HEK293T (cell line): Measurements from ENCODE around the gene LARGE1.

ENCODE experiments used
- CTCF ChIA-PET: fragments of 350-600 bp; formaldehyde crosslinking; extraction: SDS; loops from one replicate; lab custom pipeline; 2021; ENCODE audit warnings: antibody characterized with exemption, inconsistent platforms; lab: Yijun Ruan, JAX
- POLR2A ChIA-PET: fragments of 350-600 bp; formaldehyde crosslinking; extraction: SDS; loops from one replicate; lab custom pipeline; 2020; ENCODE audit warnings: antibody characterized with exemption, inconsistent platforms; lab: Yijun Ruan, JAX
- DNase-seq: peaks from one replicate; pipeline ENCODE4 v3.0.0; 2012; ENCODE audit warnings: mixed read lengths; ENCODE audit errors: extremely low spot score
- ARNT ChIP-seq: fragments of 450-650 bp; IDR thresholded peaks from 2 replicates; pipeline ENCODE4 v1.6.1; 2017; ENCODE audit warnings: mild to moderate bottlenecking
- BHLHE40 ChIP-seq: fragments of 450-650 bp; IDR thresholded peaks from 2 replicates; pipeline ENCODE4 v1.6.1; 2016; ENCODE audit warnings: mild to moderate bottlenecking, moderate library complexity, borderline replicate concordance
- CTBP1 ChIP-seq: fragments of 450-650 bp; IDR thresholded peaks from 2 replicates; pipeline ENCODE4 v1.6.1; 2016; ENCODE audit warnings: borderline replicate concordance
- ELF4 ChIP-seq: fragments of 450-650 bp; IDR thresholded peaks from 2 replicates; pipeline ENCODE4 v1.6.1; 2017; ENCODE audit warnings: antibody characterized with exemption
- FOXA1 ChIP-seq: fragments of 450-650 bp; IDR thresholded peaks from 2 replicates; pipeline ENCODE4 v1.6.1; 2016; ENCODE audit warnings: mild to moderate bottlenecking
- FOXK2 ChIP-seq: fragments of 450-650 bp; IDR thresholded peaks from 2 replicates; pipeline ENCODE4 v1.6.1; 2016; ENCODE audit warnings: mild to moderate bottlenecking
- FOXM1 ChIP-seq: fragments of 450-650 bp; IDR thresholded peaks from 2 replicates; pipeline ENCODE4 v1.6.1; 2017; ENCODE audit warnings: mild to moderate bottlenecking, borderline replicate concordance
- HDGF ChIP-seq: fragments of 450-650 bp; IDR thresholded peaks from 2 replicates; pipeline ENCODE4 v1.6.1; 2017; ENCODE audit warnings: antibody characterized with exemption, borderline replicate concordance
- L3MBTL2 ChIP-seq: fragments of 450-650 bp; conservative IDR thresholded peaks from 2 replicates; pipeline ENCODE4 v1.6.1; 2016; ENCODE audit warnings: mild to moderate bottlenecking
- LEF1 ChIP-seq: fragments of 450-650 bp; IDR thresholded peaks from 2 replicates; pipeline ENCODE4 v1.6.1; 2017; ENCODE audit warnings: mild to moderate bottlenecking, borderline replicate concordance
- NFRKB ChIP-seq: fragments of 450-650 bp; IDR thresholded peaks from 2 replicates; pipeline ENCODE4 v1.6.1; 2016; ENCODE audit warnings: mild to moderate bottlenecking, moderate library complexity
- SP1 ChIP-seq: fragments of 450-650 bp; IDR thresholded peaks from 2 replicates; pipeline ENCODE4 v1.6.1; 2017
- SUZ12 ChIP-seq: fragments of 450-650 bp; IDR thresholded peaks from 2 replicates; pipeline ENCODE4 v1.6.1; 2016; ENCODE audit warnings: mild to moderate bottlenecking
- TARDBP ChIP-seq: fragments of 450-650 bp; IDR thresholded peaks from 2 replicates; pipeline ENCODE4 v1.6.1; 2016
- ZNF384 ChIP-seq: fragments of 450-650 bp; IDR thresholded peaks from 2 replicates; pipeline ENCODE4 v1.6.1; 2016
- TF ChIP-seq, protein P1 (sequence below): fragments of 450-650 bp; IDR thresholded peaks from 2 replicates; pipeline ENCODE4 v1.6.1; 2016

LARGE1 gene

DNA sequence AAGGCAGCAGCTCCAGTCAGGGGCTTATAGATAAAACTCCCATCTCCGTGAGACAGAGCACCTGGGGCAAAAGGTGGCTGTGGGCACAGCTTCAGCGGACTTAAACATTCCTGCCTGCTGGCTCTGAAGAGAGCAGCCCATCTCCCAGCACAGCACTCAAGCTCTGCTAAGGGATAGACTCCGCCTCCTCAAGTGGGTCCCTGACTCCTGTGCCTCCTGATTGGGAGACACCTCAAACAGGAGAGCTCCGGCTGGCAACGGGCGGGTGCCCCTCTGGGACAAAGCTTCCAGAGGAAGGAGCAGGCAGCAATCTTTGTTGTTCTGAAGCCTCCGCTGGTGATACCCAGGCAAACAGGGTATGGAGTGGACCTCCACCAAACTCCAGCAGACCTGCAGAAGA is 279.4 kb downstream of the LARGE1 start:
- TF ChIP-seq LEF1 (no peak), ZNF384 (no peak)
- ChIA-PET POLR2A (no interaction called here), CTCF (no interaction called here)
- no peak for DNase-seq

DNA sequence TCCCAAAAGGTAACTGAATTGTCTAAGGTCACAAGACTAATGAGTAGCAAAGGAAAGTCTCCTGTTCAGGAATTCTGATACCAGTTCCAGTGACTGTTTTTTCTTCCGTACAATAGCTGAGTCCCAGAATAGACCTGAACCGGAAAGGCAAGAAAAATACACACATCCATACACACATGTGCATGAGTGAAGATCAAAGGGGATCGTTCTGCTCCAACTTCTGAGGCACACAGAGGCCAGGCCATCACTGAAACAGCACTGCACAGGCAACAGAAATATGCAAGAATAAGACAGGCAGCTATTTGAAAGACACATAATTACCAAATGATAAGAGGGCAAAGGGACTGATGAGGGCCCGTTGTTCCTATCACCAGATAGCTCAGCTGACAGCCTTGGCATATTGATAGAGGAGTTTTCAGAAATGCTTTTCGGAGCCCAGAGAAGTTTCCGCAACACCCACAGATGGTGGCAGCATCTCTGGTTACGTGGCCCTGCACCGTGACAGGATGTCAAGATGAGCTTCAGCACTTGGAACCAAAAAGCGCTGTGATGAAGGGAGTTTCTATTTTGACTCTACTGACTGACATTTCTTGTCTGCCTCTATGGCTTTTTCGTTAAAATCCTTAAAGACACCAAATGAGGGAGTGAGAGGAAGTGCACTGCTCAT is 280.6 kb downstream of the LARGE1 start:
- TF ChIP-seq HDGF (no peak), CTBP1 (no peak), NFRKB (no peak), BHLHE40 (no peak), FOXK2 (no peak), ELF4 (no peak), L3MBTL2 (no peak), TARDBP (no peak), LEF1 (no peak), FOXA1 (no peak), SP1 (no peak)
- ChIA-PET CTCF (no interaction called here), POLR2A (interaction anchor here (0.6 kb wide), 1 partner anchor 14 kb away, joined by 3 read pairs; no protein-coding TSS in a partner anchor)
- DNase-seq = no peak

DNA sequence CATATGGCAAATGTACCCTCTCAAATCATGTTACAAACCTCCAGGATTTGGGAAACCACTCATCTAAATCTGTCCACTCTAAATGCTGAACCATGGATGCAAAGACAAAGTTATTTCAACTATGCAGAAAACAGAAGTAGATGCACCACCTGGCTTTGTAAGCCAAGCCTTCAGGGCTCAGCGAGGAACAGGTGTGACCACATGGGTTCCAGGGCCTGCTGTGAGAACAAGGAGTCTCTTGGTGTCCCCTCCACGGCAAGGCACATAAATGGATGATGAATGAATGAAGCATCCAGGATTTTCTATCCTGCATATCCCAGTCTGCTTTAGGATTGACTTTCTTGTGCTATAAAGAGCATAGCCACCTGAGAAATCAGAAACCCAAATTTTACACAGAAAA is 284.5 kb downstream of the LARGE1 start:
- no peak for DNase-seq
- TF ChIP-seq ARNT (no peak), L3MBTL2 (no peak), FOXA1 (no peak), TARDBP (no peak), ZNF384 (no peak), NFRKB (no peak), HDGF (no peak), ELF4 (no peak), FOXM1 (no peak), BHLHE40 (no peak), SUZ12 (no peak), FOXK2 (no peak)
- ChIA-PET CTCF (no interaction called here), POLR2A (no interaction called here)

DNA sequence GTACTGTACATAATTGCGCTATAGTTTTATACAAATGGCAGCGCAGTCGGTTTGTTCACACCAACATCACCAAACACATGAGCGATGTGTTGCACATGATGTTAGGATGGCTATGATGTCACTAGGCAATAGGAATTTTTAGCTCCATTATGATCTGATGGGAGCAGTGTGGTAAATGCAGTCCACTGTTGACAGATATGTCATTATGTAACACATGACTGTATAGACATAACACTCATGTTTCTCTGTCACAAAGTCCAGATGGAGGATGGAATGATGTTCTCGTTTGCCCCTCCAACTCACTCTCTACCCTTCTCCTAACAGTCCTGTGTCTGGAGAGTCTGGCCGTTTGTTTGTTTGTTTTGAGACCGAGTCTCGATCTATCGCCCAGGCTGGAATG is 288.5 kb downstream of the LARGE1 start:
- TF ChIP-seq ZNF384 (no peak), ELF4 (no peak), BHLHE40 (no peak), HDGF (no peak), FOXK2 (no peak), TARDBP (no peak), CTBP1 (no peak), L3MBTL2 (no peak), SUZ12 (no peak), LEF1 (no peak), SP1 (no peak), FOXA1 (no peak), ARNT (no peak), FOXM1 (no peak), NFRKB (no peak)
- TF ChIP-seq, protein P1, sequence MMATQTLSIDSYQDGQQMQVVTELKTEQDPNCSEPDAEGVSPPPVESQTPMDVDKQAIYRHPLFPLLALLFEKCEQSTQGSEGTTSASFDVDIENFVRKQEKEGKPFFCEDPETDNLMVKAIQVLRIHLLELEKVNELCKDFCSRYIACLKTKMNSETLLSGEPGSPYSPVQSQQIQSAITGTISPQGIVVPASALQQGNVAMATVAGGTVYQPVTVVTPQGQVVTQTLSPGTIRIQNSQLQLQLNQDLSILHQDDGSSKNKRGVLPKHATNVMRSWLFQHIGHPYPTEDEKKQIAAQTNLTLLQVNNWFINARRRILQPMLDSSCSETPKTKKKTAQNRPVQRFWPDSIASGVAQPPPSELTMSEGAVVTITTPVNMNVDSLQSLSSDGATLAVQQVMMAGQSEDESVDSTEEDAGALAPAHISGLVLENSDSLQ = no peak
- DNase-seq = no peak
- CTCF ChIA-PET = no interaction called here
- POLR2A ChIA-PET = no interaction called here

DNA sequence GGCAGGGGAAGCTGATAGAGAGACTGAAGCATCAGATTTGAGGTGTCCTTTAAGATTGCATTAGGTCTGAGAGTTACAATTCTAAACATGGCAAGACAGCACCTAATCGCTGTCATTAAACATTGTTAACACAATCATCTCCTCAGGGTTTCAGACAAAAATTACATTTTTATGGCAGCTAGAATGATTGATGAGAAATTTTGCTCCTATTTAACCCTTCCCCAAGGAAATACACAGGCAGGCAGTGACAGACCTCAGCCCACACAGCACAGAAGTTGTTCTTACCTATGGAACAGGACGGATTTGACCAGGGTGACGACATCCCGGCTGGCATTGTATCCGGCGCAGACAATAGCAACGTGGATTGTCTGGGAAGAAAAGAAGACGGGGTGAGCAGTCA is 294.3 kb downstream of the LARGE1 start:
- ChIA-PET CTCF (no interaction called here), POLR2A (interaction anchor here (0.7 kb wide), 1 partner anchor 14 kb away, joined by 3 read pairs; no protein-coding TSS in a partner anchor)
- DNase-seq = no peak
- TF ChIP-seq, protein P1 = no peak
- no peak for TF ChIP-seq L3MBTL2
- no peak for TF ChIP-seq FOXM1
- TF ChIP-seq ZNF384 = no peak
- no peak for TF ChIP-seq HDGF
- TF ChIP-seq ELF4 = no peak
- TF ChIP-seq CTBP1 = no peak
- TF ChIP-seq FOXK2 = no peak
- TF ChIP-seq TARDBP = no peak
- no peak for TF ChIP-seq FOXA1
- TF ChIP-seq SP1 = no peak
- no peak for TF ChIP-seq BHLHE40
- no peak for TF ChIP-seq SUZ12
- no peak for TF ChIP-seq NFRKB
- TF ChIP-seq ARNT = no peak
- no peak for TF ChIP-seq LEF1

DNA sequence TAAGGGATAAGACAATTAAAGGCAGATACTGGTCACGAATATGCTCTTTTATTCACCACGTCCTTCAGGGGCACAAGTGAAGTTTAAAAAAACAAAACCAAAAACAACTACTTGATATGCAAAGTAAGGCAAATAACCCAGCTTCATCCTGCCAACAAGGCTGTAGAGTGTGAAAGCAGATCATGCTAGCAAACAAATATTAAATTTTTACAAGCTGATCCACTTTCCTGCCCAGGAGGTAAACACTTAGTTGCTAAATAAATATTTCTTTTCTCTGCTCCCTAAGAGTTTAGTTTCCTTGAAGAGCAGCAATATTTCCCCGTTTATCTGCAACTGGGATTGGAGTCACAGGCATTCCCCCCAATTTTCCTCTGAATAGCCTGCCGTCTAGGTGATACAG is 300.2 kb downstream of the LARGE1 start:
- CTCF ChIA-PET = interaction anchor here (0.6 to 0.8 kb wide), 2 partner anchors 27 to 294 kb away, joined by 3 to 5 read pairs; no protein-coding TSS in a partner anchor
- no peak for DNase-seq
- POLR2A ChIA-PET = no interaction called here
- TF ChIP-seq NFRKB (no peak), CTBP1 (no peak), ARNT (no peak), FOXA1 (no peak)
- TF ChIP-seq, protein P1 = no peak
